DMS 273 (cell line): ENCODE data around the gene C6orf141.

Experiments
- DNase-seq: peaks from one replicate; lab custom pipeline; 2025; ENCODE audit not compliant: unreplicated experiment; lab: John Stamatoyannopoulos, UW

The C6orf141 gene

GRCh38 chr6:49550492-49551077 is at the start of gene C6orf141:
C6orf141 (plus strand) TSS chr6:49550668; CDS start chr6:49550793, 125 bp downstream.
- peak; percentile 66 for DNase-seq

GRCh38 chr6:49504666-49505065 is 45.8 kb upstream of the C6orf141 start:
- no peak for DNase-seq

- DNase-seq: no peak
Observed at GRCh38 chr6:49506569-49507111, 43.8 kb upstream of the C6orf141 start.

- no peak for DNase-seq
Observed at GRCh38 chr6:49509342-49509741, 41.1 kb upstream of the C6orf141 start.

GRCh38 chr6:49513153-49513989 is 37.1 kb upstream of the C6orf141 start:
- DNase-seq: no peak

GRCh38 chr6:49514571-49515484 is 35.6 kb upstream of the C6orf141 start:
- no peak for DNase-seq

GRCh38 chr6:49515485-49516146 is 34.9 kb upstream of the C6orf141 start:
- DNase-seq: no peak

- no peak for DNase-seq
Observed at GRCh38 chr6:49516147-49516505, 34.3 kb upstream of the C6orf141 start.

GRCh38 chr6:49517919-49518318 is 32.5 kb upstream of the C6orf141 start:
- DNase-seq: no peak

GRCh38 chr6:49519660-49520059 is 30.8 kb upstream of the C6orf141 start:
- DNase-seq: no peak

- DNase-seq: no peak
Observed at GRCh38 chr6:49522710-49523593, 27.5 kb upstream of the C6orf141 start.

- DNase-seq: no peak
Observed at GRCh38 chr6:49523901-49524300, 26.6 kb upstream of the C6orf141 start.

- DNase-seq: no peak
Observed at GRCh38 chr6:49524541-49524940, 25.9 kb upstream of the C6orf141 start.

GRCh38 chr6:49526598-49526997 is 23.9 kb upstream of the C6orf141 start:
- DNase-seq: no peak

GRCh38 chr6:49527320-49527719 is 23.1 kb upstream of the C6orf141 start:
- no peak for DNase-seq

- DNase-seq: no peak
Observed at GRCh38 chr6:49528571-49528970, 21.9 kb upstream of the C6orf141 start.

- DNase-seq: no peak
Observed at GRCh38 chr6:49530141-49530776, 20.2 kb upstream of the C6orf141 start.

GRCh38 chr6:49531774-49532569 is 18.5 kb upstream of the C6orf141 start:
- DNase-seq: peak; percentile 85
